GDM1 (cell line): Measurements from ENCODE around the gene KCNJ14.

Experiments
- DNase-seq: peaks from one replicate; lab custom pipeline; 2025; lab: John Stamatoyannopoulos, UW

The KCNJ14 gene

DNA sequence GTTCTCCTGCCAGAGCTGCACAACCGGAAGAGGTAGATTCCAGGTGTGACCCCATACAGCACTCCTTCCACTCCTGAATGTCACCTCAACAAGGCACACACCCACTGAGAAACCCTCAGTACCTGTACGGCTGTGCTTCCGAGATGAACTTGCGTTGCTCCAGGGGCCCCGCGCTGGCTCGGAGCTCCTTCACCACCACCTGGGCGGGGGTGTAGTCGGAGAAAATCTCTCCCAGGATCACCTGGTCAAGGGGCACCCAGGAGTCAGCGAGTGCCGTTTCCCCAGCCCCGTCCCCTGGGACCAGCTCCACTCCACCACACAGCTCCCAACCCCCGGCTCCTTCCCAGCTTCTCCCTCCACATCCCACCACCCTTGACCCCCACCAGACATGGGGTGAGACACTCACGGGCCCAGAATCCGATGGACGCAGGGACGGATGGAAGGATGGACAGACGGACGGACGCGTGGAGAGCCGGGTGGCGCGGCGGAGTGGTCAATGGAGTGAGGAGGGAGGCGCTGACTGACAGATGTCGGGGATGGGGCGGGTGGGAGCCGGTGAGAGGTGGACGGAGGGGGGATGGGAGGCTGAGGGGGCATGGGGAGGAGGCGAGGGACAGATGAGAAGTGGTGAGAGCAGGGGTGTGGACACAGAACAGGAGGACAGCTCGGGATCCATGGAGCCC, 53.5 kb downstream of the KCNJ14 start:
- no peak for DNase-seq

DNA sequence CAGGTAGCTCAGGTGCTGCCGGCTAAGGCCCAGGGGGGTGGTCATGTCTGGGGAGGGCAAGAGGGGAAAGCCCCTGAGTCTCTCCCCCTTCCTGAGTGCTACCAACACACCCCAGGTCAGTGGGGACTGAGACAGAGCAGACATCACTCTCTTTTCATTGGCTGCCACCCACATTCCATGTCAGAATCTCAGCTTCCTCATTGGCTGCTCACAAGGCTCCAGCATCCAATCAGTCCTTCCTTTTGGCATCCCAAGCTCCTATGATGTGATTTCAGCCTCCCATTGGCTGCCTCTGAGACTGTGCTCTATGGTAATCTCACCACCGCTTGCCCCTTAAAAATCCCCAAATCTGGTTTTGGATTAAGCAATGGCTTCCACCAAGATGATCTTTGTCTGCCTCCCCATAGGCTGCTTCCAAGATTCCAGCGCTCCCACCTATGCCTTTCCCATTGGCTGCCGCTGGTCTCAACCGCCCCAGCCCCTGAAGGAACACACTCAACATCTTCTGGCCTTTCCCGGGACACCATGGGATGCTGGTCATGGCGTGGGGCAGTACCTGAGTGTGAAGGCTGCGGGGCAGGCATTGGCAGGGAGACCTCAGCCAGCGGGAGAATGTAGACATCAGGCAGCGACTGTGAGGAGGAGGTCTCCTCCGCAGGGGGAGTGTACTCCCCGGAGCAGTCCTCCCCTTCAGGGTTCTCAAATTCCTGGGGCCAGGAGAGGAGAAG, 54.3 kb downstream of the KCNJ14 start:
- DNase-seq: no peak

DNA sequence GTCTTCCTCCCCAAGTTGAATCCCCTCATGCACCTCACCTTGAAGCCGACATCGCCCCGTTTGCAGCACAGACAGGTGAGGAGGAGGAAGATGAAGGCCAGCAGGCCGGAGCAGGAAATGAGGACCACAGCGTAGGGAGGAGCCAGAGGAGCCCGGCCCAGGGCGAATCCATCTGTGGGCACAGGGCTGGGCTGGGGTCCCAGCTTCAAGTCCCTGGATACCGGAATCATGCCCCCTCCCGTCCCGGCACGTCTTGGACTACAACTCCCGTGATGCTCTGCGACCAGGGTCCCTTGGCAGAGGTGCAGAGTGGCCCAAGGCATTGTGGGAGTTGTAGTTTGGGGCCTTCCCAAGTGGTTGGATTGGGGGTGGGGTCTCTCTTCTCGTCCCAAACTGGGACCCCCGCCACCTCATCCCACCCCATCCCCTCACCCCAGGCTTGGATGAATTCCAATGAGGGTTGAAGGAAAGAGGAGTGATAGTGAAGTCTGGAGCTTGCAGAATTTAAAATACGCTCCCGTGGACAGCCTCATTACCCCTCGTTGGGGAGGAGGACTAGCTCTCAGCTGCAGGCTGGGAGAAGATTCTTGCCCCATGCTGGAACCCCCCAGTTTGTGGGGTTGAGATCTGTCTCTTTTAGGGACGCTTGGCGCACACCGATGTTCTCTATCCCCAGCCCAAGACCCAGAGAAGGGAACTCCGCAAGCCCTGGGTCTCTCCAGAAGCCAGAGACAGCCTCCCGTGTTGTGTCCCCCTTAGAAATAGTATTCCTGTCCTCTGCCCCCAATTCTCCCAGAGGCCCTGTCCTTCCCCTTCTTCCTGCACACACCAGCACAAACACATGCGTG, 55.3 kb downstream of the KCNJ14 start:
- peak; percentile 4 for DNase-seq

DNA sequence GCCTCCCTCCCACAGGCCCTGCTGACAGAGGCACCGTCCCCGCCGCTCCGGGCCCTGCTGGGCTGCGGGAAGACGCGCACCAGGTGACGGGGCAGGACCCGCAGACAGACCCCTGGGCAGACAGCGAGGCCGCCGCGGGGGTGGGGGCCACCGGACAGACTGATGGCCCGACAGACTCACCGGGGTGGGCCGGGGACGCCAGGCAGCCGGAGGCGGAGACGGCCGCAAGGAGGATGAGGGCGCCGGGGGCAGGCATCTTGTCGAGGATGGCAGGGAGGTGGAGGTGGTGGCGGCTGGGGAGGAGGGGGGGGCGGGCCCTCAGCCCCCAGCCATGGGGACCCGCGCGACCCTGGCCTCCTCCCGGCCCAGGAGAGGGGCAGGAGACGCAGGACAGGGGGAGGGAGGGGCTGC, 56.0 kb downstream of the KCNJ14 start:
- no peak for DNase-seq

DNA sequence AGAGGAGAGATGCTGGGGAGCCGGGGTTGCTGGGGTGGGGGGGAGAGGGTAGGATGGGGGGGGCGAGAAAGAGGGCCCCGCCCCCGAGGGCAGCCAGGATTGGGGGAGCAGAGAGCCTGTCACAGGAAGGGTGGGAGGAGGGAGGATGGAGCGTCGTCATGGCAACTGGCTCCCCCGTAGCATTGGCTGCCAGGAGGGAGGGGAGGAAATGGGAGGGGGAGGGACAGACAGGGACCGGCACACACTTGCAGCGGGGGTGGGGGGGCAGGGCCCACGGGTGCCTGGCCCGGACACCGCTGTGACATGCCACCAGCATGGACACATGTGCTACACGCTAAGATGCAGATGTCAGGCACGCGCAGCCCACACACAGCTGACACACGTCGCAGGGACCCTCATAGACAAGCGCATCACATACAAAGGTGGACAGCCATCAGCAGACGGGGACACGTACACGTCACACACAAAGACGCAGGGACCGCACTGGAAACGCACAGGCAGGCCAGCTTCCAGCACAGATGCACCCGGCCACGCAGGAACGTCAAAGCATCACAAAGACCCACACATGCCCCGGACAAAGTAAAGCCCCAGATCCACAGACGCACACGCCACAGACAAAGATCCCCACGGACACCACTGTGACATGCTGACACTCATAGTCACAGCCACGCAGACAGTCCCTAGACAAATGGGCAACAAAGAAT, 56.6 kb downstream of the KCNJ14 start, which contains the start of gene LMTK3:
Gene LMTK3 (minus strand): TSS at position 36 of the 704 bp plus-strand sequence. CDS start 259 bp downstream, outside the sequence.
- no peak for DNase-seq

DNA sequence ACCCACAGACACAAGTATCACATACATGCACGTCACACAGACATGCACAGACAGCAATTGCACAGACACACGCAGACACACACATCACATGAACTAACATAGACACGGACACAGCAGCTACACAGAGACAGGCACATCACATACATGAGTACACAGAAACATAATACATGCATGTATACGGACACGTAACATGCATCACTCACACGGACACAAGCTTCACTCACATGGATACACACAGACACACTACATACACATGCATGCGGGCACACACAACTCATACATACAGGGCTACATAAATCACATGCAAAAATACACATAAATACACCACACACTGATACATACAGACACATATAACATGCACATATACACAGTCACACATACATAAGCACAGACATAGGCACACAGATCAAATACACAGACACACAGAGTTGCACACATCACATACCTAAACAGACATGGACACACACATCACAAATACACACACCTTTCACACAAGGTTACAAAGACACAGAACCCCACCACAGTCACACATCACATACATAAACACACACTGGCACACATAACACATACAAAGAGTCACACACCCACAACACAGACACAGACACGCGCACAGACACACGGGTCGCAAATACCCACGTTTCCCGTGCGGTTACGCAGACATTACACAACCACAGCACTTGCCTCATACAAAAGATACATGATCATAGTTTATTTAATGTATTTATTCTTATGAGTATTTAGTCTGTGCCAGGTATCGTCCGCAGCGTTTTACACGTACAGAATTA, 57.3 kb downstream of the KCNJ14 start:
- no peak for DNase-seq

DNA sequence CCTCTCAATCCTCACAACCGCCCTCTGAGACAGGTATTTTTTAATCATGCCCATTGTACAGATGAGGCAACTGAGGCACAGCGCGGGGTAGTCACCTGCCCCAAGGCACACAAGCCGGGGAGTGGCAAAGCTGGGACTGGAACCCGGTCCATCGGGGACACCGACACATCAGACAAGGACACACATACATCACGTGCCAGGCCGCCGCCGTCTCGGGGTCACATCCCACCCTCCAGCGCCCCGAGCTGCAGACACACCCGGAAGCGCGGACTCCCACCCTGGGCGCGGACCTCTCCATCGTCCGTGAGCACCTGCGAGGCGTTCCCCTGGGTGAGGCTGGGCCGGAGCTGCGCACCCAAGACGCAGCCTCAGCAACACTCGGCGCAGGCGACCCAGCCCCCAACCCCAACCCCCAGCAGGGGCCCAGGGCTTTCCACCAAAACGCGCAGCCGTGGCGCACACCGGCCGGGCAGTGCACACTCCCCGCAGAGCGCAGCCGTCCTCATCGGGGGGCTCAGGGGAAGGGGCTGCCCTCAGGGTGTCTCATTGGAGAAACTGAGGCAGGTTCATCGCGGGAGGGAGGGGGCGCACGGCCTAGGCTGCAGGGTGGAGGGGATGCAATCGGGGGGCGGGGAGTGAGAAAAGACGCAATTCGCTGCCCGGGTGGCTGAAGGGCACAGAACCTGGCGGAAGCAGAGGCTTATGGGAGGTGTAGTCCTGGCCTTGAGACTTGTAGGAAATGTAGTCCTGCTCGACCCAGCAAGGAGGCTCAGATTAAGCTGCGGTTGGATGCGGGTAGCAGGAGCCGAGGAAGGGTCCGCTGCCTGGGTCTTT, 58.1 kb downstream of the KCNJ14 start:
- DNase-seq: peak; percentile 52

DNA sequence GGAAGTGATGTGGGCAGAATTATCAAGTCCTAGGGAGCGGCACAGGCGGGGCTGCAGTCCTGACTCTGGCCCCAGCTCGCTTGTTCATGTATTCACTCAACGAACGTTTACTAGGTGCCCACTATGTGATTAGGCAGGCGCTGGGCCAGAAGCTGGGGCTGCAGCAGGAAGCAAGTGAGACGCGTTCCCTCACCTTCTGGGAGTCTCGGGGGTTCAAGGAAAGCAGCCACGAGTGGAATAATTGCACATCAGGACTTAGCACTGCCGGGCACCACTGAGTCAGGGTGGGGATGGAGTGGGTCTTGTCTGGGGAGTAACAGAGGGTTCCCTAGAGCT, 58.7 kb downstream of the KCNJ14 start:
- no peak for DNase-seq

DNA sequence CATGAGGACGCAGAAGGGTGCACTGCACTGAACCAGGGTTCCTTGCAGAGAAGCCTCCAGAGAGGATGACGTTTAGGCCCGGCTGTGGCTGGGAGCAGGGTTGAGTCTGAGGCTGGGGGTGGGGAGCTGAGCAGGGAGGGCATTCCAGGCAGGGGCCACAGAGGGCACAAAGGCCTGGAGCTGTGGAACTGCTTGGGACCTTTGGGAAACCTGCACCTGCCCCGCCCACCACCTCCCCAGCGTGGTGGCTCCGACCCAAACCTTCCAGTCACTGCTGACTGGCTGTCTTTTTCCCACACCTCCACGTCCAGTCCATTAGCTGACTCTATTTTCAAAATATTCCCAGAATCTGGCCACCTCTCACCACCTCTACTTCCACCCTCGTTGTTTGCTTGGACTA, 61.2 kb downstream of the KCNJ14 start:
- DNase-seq: no peak
